ENCODE results near the gene CLK4.
A peak's percentile ranks its signal among the peaks of the same experiment; 100 is the strongest.

The CLK4 gene

DNA sequence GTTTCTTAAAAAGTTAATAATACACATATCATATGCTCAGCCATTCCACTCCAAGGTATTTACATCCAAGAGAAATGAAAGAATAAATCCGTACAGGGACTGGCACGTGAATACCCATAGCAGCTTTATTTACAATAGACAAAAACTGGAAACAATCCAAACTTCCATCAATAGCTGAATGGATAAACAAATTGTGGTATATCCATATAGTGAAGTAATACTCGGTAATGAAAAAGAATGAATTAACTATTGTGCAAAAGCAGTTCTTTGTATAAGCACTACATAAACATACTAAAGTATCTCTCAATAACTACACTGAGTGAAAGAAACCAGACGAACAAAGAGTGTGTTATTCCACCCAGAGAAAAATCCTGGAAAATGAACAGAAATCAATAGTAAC is 54.2 kb downstream of the CLK4 start:
- TF ChIP-seq, protein P1, sequence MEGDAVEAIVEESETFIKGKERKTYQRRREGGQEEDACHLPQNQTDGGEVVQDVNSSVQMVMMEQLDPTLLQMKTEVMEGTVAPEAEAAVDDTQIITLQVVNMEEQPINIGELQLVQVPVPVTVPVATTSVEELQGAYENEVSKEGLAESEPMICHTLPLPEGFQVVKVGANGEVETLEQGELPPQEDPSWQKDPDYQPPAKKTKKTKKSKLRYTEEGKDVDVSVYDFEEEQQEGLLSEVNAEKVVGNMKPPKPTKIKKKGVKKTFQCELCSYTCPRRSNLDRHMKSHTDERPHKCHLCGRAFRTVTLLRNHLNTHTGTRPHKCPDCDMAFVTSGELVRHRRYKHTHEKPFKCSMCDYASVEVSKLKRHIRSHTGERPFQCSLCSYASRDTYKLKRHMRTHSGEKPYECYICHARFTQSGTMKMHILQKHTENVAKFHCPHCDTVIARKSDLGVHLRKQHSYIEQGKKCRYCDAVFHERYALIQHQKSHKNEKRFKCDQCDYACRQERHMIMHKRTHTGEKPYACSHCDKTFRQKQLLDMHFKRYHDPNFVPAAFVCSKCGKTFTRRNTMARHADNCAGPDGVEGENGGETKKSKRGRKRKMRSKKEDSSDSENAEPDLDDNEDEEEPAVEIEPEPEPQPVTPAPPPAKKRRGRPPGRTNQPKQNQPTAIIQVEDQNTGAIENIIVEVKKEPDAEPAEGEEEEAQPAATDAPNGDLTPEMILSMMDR (IDR thresholded peaks at IDR 0.05; ENCODE audit: control insufficient read depth, extremely low read depth, insufficient read depth): no peak
- H3K4me3 ChIP-seq (ENCODE audit: low read depth, low read length): no peak overlapping the region
- DNase-seq (ENCODE audit: low read depth): no peak

DNA sequence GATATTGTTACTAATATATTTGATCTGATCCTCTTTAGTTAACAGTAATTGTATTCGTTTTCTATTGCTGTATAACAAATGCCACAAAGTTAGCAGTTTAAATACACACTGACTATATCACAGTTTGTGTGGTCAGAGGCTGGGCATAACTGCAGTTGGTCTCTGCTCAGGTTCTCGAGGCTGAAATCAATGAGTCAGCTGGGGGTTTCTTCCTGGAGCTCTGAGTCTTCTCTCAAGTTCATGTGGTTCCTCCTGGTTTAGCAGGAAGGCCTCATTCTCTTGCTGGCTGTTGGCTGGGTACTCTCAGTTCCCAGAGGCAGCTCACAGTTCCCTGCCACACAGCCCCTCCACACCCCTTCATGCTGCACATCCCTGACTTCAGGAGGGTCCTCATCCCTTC is 57.4 kb downstream of the CLK4 start:
- no peak for DNase-seq (ENCODE audit: low read depth)
- no peak overlapping the region for H3K4me3 ChIP-seq (ENCODE audit: low read depth, low read length)
- TF ChIP-seq, protein P1 (IDR thresholded peaks at IDR 0.05; ENCODE audit: control insufficient read depth, extremely low read depth, insufficient read depth): no peak

DNA sequence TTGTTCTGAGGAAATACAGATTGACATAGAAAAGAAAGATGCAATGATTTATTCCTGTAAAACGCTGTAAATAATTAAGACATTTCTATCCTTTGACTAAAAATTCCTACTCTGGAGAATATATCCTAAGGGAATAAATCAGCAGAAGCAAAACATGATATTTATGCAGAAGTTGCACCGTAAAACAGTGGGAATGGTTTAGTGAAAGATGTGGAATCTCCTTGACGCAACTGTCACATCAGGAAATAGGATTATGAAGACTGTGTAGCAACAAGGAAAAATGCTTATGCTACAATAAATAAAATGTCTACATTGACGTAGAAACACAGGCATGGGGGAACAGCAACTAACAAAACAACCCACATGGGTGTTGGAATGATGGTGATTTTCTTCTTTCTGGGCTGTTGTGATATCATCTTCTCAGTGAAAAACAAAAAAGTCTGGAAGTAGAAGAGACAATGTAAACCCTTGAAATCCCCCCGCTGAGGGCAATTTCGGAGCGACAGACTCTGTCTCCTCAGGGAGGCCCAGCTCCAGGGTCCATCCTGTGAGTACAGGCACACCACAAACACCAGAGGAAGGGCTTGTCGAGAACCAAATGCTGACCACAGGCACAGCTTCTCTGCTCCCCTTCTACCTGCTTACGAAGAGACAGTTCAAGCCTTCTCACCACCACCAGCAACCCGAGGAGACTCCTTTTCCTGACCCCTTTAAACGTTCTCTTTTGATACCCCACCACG is 61.9 kb downstream of the CLK4 start:
- TF ChIP-seq, protein P1 (IDR thresholded peaks at IDR 0.05; ENCODE audit: control insufficient read depth, extremely low read depth, insufficient read depth): no peak
- H3K4me3 ChIP-seq (ENCODE audit: low read depth, low read length): no peak overlapping the region
- DNase-seq (ENCODE audit: low read depth): no peak

DNA sequence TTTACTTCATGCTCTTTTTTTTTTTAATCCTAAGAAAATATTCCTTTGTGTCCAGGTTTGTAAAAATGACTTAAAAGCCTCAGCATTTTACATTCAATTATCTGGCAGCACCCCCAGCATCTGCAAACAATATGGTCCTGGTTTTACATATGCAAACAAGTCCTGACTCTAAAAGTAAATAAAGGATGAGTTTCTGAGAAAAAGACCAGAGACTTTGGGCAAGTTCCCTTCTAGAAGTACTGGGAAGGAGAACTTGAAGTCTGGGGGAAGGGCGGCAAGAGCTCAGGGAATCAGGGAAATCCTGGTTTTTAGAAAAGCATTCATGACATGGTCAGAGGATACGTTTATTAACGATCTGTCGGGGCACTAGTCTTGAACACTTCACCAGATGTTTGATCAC is 62.5 kb downstream of the CLK4 start:
- no peak overlapping the region for H3K4me3 ChIP-seq (ENCODE audit: low read depth, low read length)
- peak; percentile 27 for DNase-seq (ENCODE audit: low read depth)
- TF ChIP-seq, protein P1 (IDR thresholded peaks at IDR 0.05; ENCODE audit: control insufficient read depth, extremely low read depth, insufficient read depth): no peak

DNA sequence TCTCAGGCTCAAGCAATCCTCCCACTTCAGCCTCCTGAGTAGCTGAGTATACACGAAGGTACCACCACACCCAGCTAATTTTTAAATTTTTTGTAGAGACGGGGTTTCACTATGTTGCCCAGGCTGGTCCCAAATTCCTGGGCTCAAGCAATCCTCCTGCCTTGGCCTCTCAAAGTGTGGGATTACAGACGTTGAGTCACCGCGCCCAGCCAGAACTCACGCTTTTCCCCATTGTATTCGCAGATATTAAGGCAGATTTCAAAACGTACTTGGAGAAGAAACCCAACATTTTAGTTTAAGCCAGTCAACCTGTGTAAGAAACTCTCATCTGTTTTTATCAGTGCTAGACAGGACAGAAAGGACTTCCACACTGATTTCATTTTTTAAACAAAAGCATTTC is 63.2 kb downstream of the CLK4 start:
- TF ChIP-seq, protein P1 (IDR thresholded peaks at IDR 0.05; ENCODE audit: control insufficient read depth, extremely low read depth, insufficient read depth): no peak
- DNase-seq (ENCODE audit: low read depth): no peak
- H3K4me3 ChIP-seq (ENCODE audit: low read depth, low read length): no peak overlapping the region

DNA sequence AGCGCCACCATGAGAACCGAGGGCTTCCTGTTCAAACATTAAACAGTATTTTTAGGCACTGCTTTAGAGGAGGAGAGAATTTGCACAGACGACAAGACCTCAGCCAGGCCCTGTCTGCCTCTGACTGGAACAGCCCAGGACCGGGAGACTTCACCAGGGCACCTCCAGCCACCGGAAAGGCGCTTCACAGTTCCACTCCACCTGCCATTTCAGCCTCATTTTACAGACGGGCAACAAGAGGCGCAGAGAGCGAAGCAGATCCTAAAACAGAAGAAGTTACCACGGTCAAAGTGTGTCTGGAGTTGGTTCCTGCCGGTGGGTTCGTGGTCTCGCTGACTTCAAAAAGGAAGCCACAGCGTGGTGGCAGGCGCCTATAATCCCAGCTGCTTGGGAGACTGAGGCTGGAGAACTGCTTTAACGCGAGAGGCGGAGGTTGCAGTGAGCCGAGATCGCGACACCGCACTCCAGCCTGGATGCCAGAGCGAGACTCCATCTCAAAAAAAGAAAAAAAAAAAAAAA is 65.0 kb downstream of the CLK4 start:
- TF ChIP-seq, protein P1 (IDR thresholded peaks at IDR 0.05; ENCODE audit: control insufficient read depth, extremely low read depth, insufficient read depth): no peak
- DNase-seq (ENCODE audit: low read depth): no peak
- H3K4me3 ChIP-seq (ENCODE audit: low read depth, low read length): no peak overlapping the region

DNA sequence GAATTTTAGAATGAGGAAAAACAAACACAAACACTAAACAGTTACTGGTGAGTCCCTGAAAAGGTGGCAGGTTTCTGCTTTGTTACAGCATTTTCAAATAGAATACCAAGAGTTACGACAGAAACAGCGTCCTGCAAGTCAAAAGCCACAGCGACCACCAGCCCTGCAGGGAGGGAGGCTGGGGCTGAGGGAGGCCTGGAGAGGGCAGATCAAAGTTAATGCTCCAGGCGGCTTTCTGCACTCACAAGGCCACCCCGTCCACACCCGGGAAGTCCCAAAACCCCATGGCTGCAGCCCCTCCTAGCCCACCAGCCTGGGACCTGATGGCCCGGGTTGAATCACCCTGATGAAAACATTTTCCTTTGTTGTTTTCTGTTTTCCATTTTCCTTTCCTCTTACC is 65.9 kb downstream of the CLK4 start:
- no peak overlapping the region for H3K4me3 ChIP-seq (ENCODE audit: low read depth, low read length)
- TF ChIP-seq, protein P1 (IDR thresholded peaks at IDR 0.05; ENCODE audit: control insufficient read depth, extremely low read depth, insufficient read depth): no peak
- DNase-seq (ENCODE audit: low read depth): no peak

Measured in LNCaP clone FGC (cell line).